ENCODE data around the gene TBRG1. TPM values are rescaled to one million over a fixed set of nuclear protein-coding genes. Genes with fewer than 3 reads are reported as not detected.

Gene TBRG1
- total RNA-seq, 4 donors from 2014 or later, result 35.2 to 54.2 (median 42.4) TPM

- Histone ChIP-seq H3K27ac (no peak overlapping the region), H3K4me3 (no peak overlapping the region), H3K36me3 (no peaks in the 10 kb centered on the region), H3K4me1 (no peaks in the 10 kb centered on the region), H3K9me3 (no peaks in the 10 kb centered on the region), H3K27me3 (peaks cover 42% of the 10 kb centered on the region)
- TF ChIP-seq POLR2AphosphoS5 (IDR thresholded peaks at IDR 0.05), result no peak
- TF ChIP-seq POLR2A (IDR thresholded peaks at IDR 0.05), result no peak
- no peak for TF ChIP-seq CTCF (IDR thresholded peaks at IDR 0.05)
- TF ChIP-seq EP300 (IDR thresholded peaks at IDR 0.05), result no peak
- WGBS, 2 donors (ENCODE audit: low coverage in 1 of 2), result 21 to 70% methylated on average over 2 of the region's 10 CpGs
- ATAC-seq, result no peak
These were observed 10.0 kb upstream of the TBRG1 start for GRCh38 chr11:124612567-124613246.

GRCh38 chr11:124618863-124619262 lies 3.8 kb upstream of the TBRG1 start:
- peaks cover 32% of the 10 kb centered on the region for H3K27me3 ChIP-seq
- H3K36me3 ChIP-seq, result no peaks in the 10 kb centered on the region
- WGBS, 2 donors (ENCODE audit: low coverage in 1 of 2), result 80 to 89% methylated on average over 3 to 5 of the region's 5 CpGs
- no peak for ATAC-seq
- no peak overlapping the region for H3K27ac ChIP-seq
- no peak overlapping the region for H3K4me3 ChIP-seq
- H3K9me3 ChIP-seq, result no peaks in the 10 kb centered on the region
- peaks cover 5 to 13% (median 7%) of the 10 kb centered on the region in 3 donors for H3K4me1 ChIP-seq
- TF ChIP-seq POLR2AphosphoS5 (IDR thresholded peaks at IDR 0.05) (no peak), EP300 (IDR thresholded peaks at IDR 0.05) (no peak), POLR2A (IDR thresholded peaks at IDR 0.05) (no peak), CTCF (IDR thresholded peaks at IDR 0.05) (no peak)

- WGBS, 2 donors (ENCODE audit: low coverage in 1 of 2), result 36 to 48% methylated on average over 4 of the region's 4 CpGs
- Histone ChIP-seq H3K4me1 (peaks cover 7 to 34% (median 9%) of the 10 kb centered on the region in 3 donors), H3K4me3 (peak overlapping the region; percentile 71 to 75)
These were observed 1.3 kb downstream of the TBRG1 start for GRCh38 chr11:124623861-124624525.

GRCh38 chr11:124625504-124626168 lies 3.0 kb downstream of the TBRG1 start:
- ATAC-seq, result no peak
- H3K36me3 ChIP-seq, result peaks cover 5 to 55% of the 10 kb centered on the region in 2 donors
- no peak for TF ChIP-seq CTCF (IDR thresholded peaks at IDR 0.05)
- no peak for TF ChIP-seq EP300 (IDR thresholded peaks at IDR 0.05)
- no peak for TF ChIP-seq POLR2A (IDR thresholded peaks at IDR 0.05)
- no peak for TF ChIP-seq POLR2AphosphoS5 (IDR thresholded peaks at IDR 0.05)
- WGBS, 2 donors (ENCODE audit: low coverage in 1 of 2), result 95 to 100% methylated on average over 1 to 3 of the region's 3 CpGs
- no peak overlapping the region for H3K4me3 ChIP-seq
- H3K4me1 ChIP-seq, result peaks cover 7 to 34% (median 9%) of the 10 kb centered on the region in 3 donors
- H3K27me3 ChIP-seq, result no peaks in the 10 kb centered on the region
- no peak overlapping the region for H3K27ac ChIP-seq
- H3K9me3 ChIP-seq, result no peaks in the 10 kb centered on the region

More at GRCh38 chr11:124623861-124624525, 1.3 kb downstream of the TBRG1 start:
- no peak for ATAC-seq
- no peaks in the 10 kb centered on the region for H3K27me3 ChIP-seq
- TF ChIP-seq EP300 (IDR thresholded peaks at IDR 0.05) (no peak), POLR2A (IDR thresholded peaks at IDR 0.05) (no peak), POLR2AphosphoS5 (IDR thresholded peaks at IDR 0.05) (no peak), CTCF (IDR thresholded peaks at IDR 0.05) (no peak)
- H3K36me3 ChIP-seq, result peaks cover 5 to 40% of the 10 kb centered on the region in 2 donors
- peak overlapping the region; percentile 70 to 95 (median 94) for H3K27ac ChIP-seq
- H3K9me3 ChIP-seq, result no peaks in the 10 kb centered on the region
